ENCODE measurements around the gene CA10.

GRCh38 chr17:51668963-51669246 lies 489.6 kb downstream of the CA10 start:
- TF ChIP-seq CTCF (IDR thresholded peaks at IDR 0.05) (no peak), POLR2A (IDR thresholded peaks at IDR 0.05) (no peak)
